Mesothelial cell of epicardium (in vitro differentiated cells): Measurements from ENCODE around the gene VKORC1. TPM values are rescaled to one million over a fixed set of nuclear protein-coding genes. Genes with fewer than 3 reads are reported as not detected.
"Not testable (repeated sequence)": the region's sequence is repeated elsewhere in the genome, so short reads cannot be mapped to it uniquely, and the experiment has no call there.

Experiments
- DNase-seq, 2 experiments: peaks; one replicate each; pipeline ENCODE4 v3.0.0; 2021; ENCODE audit warnings: low spot score in 2 of 2; ENCODE audit not compliant: unreplicated experiment in 2 of 2
- H3K27ac Mint-ChIP-seq: 2 replicates; pipeline ENCODE4 v1.8.0; 2021; ENCODE audit warnings: mixed read lengths
- H3K27me3 Mint-ChIP-seq: 2 replicates; pipeline ENCODE4 v1.8.0; 2021; ENCODE audit warnings: low read depth, mixed read lengths
- H3K36me3 Mint-ChIP-seq: 2 replicates; pipeline ENCODE4 v1.8.0; 2021; ENCODE audit warnings: mixed read lengths
- H3K4me1 Mint-ChIP-seq: 2 replicates; pipeline ENCODE4 v1.8.0; 2021; ENCODE audit warnings: mixed read lengths
- H3K4me3 Mint-ChIP-seq: 2 replicates; pipeline ENCODE4 v1.8.0; 2021; ENCODE audit warnings: mild to moderate bottlenecking, moderate library complexity, mixed read lengths
- H3K9me3 Mint-ChIP-seq: 2 replicates; pipeline ENCODE4 v1.8.0; 2021; ENCODE audit warnings: mixed read lengths
- CTCF ChIP-seq: fragments of 200-600 bp; sonication (generic); IDR thresholded peaks from one replicate; pipeline ENCODE4 v1.5.0; 2021; ENCODE audit warnings: antibody characterized with exemption; ENCODE audit not compliant: unreplicated experiment
- total RNA-seq: library from RNA; stranded (reverse); gene quantifications from 3 replicates; pipeline ENCODE4 v1.2.1, GENCODE V29; 2021

The VKORC1 gene
- total RNA-seq, 1 donor from 2014 or later: 53.7 TPM

DNA sequence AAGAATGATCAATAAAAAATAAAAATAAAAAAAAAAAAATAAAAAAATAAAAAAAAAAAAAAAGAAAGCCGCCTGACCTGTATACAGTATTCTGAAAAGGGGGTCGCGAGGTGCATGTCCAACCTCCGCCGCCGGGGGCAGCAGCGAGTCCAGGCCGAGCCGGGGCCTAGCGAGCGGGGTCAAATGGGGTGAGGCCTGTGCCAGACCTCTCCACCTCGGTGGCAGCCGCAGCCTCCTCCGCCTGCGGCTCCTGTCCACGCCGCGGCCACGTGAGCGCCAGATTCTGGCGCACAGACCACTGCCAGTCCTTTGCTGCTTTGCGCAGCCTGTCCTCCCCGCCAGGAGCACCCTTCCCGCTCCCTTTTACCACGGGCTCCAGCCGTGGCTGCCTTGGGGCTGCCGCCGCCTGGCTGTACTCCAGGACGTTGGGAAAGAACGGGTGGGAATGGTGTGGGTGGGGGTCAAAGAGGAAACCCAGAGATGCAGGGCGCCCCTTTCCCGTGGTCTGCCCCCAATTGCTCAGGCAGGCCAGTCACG is 11.1 kb upstream of the VKORC1 start:
- Mint-ChIP-seq H3K27me3 (no peaks in the 10 kb centered on the region), H3K4me3 (no peak overlapping the region), H3K4me1 (peaks cover 6% of the 10 kb centered on the region), H3K36me3 (peaks cover 9% of the 10 kb centered on the region), H3K27ac (no peak overlapping the region), H3K9me3 (no peaks in the 10 kb centered on the region)
- peak; percentile 82 for TF ChIP-seq CTCF
- DNase-seq: peak in 1 of 2 experiments; percentile 77

- H3K9me3 Mint-ChIP-seq: not testable (repeated sequence)
These were observed 6.5 kb upstream of the VKORC1 start for GRCh38 chr16:31100876-31101641.

GRCh38 chr16:31099860-31100638 is 5.5 kb upstream of the VKORC1 start:
- DNase-seq: no peak
- no peak overlapping the region for H3K4me3 Mint-ChIP-seq
- no peak for TF ChIP-seq CTCF
- H3K27me3 Mint-ChIP-seq: peaks cover 4% of the 10 kb centered on the region
- H3K36me3 Mint-ChIP-seq: no peaks in the 10 kb centered on the region
- peaks cover 9% of the 10 kb centered on the region for H3K9me3 Mint-ChIP-seq
- H3K27ac Mint-ChIP-seq: no peak overlapping the region
- H3K4me1 Mint-ChIP-seq: no peaks in the 10 kb centered on the region

More at GRCh38 chr16:31100876-31101641, 6.5 kb upstream of the VKORC1 start:
- H3K27ac Mint-ChIP-seq, H3K4me1 Mint-ChIP-seq, H3K27me3 Mint-ChIP-seq, H3K36me3 Mint-ChIP-seq, DNase-seq, H3K4me3 Mint-ChIP-seq: not testable (repeated sequence)

- Mint-ChIP-seq H3K4me3 (peak overlapping the region; percentile 89), H3K4me1 (peaks cover 11% of the 10 kb centered on the region), H3K27me3 (no peaks in the 10 kb centered on the region), H3K9me3 (peaks cover 5% of the 10 kb centered on the region), H3K36me3 (peaks cover 2% of the 10 kb centered on the region), H3K27ac (peak overlapping the region; percentile 87)
- no peak for DNase-seq
- no peak for TF ChIP-seq CTCF
These were observed 541 bp downstream of the VKORC1 start for GRCh38 chr16:31094088-31094423.

DNA sequence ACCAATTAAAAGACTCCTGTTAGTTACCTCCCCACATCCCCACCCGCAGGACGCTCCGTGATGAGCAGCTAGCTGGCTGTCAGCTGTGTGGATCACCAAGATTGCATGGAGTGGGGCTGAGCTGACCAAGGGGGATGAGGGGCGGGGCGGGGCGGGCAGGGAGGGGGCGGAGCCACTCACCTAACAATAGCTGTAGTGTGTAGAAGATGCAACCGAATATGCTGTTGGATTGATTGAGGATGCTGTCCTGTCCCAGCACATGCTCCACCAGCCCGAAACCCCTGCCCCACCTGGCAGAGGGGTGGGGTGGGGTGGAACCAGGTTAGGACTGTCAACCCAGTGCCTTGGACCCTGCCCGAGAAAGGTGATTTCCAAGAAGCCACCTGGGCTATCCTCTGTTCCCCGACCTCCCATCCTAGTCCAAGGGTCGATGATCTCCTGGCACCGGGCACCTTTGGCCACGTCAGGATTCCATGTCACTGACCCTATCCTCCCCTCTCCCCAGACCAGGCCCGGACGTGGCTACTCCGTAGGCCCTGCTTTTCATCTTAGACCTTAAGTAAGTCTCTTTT is 1.4 kb downstream of the VKORC1 start:
- Mint-ChIP-seq H3K4me1 (peaks cover 11% of the 10 kb centered on the region), H3K36me3 (peaks cover 2% of the 10 kb centered on the region), H3K27ac (peak overlapping the region; percentile 61), H3K27me3 (no peaks in the 10 kb centered on the region), H3K4me3 (peak overlapping the region; percentile 89), H3K9me3 (peaks cover 5% of the 10 kb centered on the region)
- TF ChIP-seq CTCF: no peak
- DNase-seq: no peak

DNA sequence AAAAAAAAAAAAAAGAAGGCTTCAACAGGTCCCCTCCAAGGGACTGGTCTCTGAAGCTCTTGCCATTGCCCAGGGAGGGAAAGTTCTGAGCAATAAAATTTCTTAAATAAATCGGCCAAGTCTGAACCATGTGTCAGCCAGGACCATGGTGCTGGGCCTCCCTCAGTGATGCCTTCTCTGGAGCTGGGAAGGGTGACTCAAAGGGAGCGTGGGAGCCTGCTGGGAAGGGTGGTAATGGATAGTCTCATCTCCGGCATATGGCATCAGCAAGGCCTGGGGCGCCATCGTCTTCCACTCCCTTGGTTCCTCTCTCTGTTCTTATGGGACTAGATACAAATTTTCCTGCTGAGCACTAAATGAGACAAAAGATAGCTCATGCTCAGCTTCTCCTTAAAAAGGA is 2.3 kb downstream of the VKORC1 start:
- H3K9me3 Mint-ChIP-seq: peaks cover 5% of the 10 kb centered on the region
- DNase-seq: no peak
- H3K4me1 Mint-ChIP-seq: peaks cover 11% of the 10 kb centered on the region
- H3K36me3 Mint-ChIP-seq: peaks cover 2% of the 10 kb centered on the region
- H3K27ac Mint-ChIP-seq: peak overlapping the region; percentile 3
- H3K4me3 Mint-ChIP-seq: peak overlapping the region; percentile 37
- H3K27me3 Mint-ChIP-seq: no peaks in the 10 kb centered on the region
- no peak for TF ChIP-seq CTCF
